GM19372 (cell line): ENCODE measurements around the gene HOXD9.

ENCODE experiments used
- ATAC-seq: cut with Tn5 transposase; IDR thresholded peaks from one replicate; pipeline ENCODE4 v1.9.1; 2021; ENCODE audit warnings: mild to moderate bottlenecking, low read depth, moderate library complexity; ENCODE audit not compliant: unreplicated experiment

HOXD9 gene

GRCh38 chr2:176135035-176135440 lies 12.5 kb downstream of the HOXD9 start:
- ATAC-seq, result no peak

- ATAC-seq, result no peak
Measured at GRCh38 chr2:176136374-176137251, 14.1 kb downstream of the HOXD9 start.

GRCh38 chr2:176137252-176137580 lies 14.7 kb downstream of the HOXD9 start:
- ATAC-seq, result no peak

DNA sequence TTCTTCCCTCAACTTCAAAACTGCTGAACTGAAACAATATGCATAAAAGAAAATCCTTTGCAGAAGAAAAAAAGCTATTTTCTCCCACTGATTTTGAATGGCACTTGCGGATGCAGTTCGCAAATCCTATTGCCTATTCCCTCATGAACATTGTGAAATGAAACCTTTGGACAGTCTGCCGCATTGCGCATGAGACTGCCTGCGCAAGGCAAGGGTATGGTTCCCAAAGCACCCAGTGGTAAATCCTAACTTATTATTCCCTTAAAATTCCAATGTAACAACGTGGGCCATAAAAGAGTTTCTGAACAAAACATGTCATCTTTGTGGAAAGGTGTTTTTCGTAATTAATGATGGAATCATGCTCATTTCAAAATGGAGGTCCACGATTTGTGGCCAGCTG lies 15.4 kb downstream of the HOXD9 start:
- ATAC-seq, result no peak

GRCh38 chr2:176138526-176138922 lies 16.0 kb downstream of the HOXD9 start:
- ATAC-seq, result no peak

- no peak for ATAC-seq
Measured at GRCh38 chr2:176138923-176139660, 16.6 kb downstream of the HOXD9 start.

DNA sequence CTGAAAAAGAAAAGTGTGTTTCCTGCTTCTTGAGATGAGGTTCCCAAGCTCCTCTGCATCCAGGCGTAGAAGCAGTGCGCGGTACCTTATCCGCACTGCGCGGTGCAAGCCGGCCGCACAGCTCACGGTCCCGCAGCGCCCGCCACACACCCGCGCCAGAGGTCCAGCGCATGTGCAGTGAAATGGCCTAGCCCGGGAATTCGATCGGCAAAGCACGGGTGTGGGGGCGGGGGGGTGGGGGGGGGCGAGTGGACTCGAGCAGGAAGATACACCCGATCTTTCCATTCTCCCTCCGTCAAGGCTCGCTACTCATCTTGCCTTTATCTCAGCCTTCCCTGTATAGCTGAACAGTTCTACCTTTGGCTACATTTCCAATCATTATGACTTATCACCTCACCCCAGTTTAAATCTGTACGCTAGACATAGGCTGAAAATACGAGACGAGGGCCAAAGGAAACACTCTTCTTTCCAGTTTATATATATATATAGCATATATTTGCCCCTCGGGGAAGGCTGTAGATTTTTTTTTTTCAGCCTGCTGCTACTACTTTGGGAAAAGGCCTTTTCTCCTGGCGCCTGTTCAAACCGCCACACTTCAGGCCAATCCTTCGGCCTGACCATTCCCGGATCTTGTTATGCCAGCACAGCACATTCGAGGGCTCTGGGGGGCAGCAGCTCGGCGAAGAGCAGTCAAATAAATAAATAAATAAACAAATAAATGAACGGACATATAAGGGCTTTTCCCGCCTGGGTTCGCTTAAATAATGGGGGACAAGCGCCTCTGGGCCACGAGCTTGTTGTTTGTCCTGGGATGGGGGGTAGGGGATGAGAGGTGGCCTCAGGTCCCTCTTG lies 17.4 kb downstream of the HOXD9 start:
- ATAC-seq, result no peak

GRCh38 chr2:176140513-176141317 lies 18.2 kb downstream of the HOXD9 start:
- peak; percentile 95 for ATAC-seq

GRCh38 chr2:176142281-176142680 lies 19.8 kb downstream of the HOXD9 start:
- no peak for ATAC-seq

DNA sequence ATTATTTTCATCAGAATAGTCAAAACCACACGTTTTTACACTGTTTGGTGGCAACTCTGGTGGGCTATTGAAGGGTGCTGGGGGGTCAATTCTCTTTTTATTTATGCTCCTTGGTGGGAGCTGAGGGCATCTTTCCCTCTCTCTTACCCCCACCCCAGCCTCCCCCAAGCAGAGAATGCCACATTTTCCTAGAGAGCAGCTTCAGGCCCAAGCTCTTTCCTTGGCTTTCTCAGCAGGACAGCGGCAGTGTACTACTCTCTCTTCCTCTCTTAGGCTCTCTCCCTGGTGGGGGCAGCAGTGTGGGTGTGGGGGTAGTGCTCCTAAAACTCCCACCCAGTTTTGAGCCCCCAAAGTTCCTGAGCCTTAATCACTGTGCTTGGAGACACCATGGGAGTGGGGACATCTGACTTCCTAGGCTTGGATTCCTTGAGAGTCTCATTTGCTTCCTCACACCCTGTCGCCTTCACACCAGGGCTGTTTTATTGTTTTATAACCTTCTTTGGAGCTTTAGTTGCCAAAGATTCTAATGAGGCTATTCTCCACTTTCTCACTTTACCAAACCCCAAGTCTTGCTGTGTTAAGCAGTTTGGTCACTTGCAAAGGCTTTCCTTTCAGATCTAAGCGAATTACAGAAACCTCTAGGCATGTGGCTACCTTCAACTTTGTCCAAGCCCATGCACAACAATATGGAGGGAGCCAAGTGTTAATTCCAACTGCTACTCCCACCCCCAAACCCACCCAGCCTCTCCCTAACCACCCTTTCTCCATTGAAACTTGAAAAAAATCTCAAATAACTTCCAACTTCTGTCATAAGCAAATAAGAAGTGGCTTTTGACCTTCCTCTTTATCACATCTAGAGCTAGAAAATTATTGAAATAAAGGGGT lies 22.8 kb downstream of the HOXD9 start:
- no peak for ATAC-seq

DNA sequence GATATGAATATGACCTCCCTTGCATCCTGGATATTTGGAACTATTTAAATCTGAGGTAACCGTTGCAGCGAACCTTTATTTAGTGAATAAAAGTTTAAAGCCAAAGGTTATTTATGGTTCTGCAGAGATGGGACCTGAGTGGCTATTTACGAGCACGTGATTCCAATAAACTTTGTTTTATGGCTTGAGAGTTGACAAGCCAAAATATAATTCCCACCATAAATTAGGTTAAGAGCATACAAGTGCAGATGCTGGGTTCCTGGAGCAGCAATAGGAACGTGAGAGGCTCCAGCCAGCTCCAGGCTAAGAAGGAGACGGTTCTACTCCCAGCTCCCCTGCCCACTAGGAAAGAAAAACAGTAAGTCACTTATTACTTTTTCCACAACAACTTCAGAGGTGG lies 23.6 kb downstream of the HOXD9 start:
- no peak for ATAC-seq

DNA sequence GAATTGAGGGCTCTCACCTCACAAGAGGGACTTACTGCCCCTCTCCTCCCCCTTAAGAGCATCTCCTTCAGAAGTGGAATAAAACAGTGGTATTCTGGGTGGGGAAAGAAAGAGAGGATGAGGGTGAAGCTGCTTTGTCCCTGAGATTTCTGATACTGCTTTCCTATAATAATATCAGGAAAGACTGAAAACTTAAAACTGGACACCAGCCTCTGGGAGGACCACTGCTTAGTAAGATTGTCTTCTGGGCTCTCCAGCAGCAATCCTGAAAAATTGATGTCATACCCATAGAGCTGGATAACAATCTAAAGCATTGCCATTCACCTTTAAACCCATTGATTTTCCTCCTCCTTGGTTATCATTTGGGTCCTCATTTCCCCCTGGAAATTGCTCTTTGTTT lies 24.1 kb downstream of the HOXD9 start:
- ATAC-seq, result no peak

DNA sequence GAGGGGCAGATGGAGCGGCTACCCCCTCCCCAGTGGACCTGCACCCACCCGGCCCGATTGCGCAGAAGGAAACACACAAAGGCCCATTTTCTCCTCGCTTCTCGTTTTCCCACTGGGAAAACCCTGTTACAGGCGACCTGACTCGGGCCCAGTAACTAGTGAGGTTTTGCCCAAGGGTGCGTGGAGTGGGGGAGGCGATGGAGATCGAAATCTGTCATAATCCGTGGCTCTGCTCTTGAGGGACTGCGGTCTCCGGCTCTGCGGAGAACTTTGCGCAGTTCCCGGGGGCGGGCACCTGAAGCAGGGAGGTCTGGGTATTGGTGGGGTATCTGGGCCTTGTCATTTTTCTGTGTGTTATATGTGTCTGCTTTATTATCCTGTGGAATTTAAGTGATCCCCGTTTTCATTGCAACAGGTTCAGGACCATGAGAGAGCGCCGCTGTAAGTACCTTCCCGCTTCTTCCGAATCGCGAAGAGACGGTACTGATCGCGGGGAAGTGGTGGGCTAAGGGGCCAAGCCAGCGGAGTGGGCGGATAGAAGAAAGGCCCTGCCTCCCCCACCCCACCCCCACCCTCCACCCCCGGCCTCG lies 24.8 kb downstream of the HOXD9 start:
- ATAC-seq, result no peak

DNA sequence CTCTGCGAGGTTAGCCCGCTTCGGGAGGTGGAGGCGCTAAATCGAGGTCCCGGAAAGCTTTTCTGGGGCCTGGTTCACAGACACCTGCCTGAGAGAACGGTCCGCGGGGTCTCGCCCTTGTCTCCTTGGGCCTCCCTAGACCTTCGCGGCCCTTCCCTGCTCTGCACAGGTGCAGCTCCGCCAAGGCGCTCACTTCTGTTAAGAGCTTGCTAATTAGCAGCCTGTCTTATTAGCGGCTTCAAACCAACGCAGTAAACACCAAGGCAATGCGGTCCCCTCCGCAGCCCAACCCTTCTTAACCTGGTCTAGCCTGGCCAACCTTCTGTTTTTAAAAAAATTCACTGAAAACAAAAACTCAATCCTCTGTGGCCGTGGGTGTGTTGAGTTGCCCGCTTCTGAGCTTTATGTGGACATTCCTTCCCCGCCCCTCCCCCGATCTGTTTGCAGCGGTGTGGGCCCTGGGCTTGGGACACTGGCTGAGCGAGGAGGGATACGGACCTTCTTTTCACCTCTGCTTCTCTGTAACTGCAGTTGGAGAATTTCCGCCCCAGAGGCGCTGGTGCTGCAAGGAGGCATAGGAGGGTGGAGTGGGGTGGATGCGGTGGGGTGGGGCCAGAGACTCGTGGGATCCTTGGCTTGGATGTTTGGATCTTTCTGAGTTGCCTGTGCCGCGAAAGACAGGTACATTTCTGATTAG lies 25.4 kb downstream of the HOXD9 start:
- no peak for ATAC-seq

GRCh38 chr2:176148751-176149421 lies 26.4 kb downstream of the HOXD9 start:
- no peak for ATAC-seq

DNA sequence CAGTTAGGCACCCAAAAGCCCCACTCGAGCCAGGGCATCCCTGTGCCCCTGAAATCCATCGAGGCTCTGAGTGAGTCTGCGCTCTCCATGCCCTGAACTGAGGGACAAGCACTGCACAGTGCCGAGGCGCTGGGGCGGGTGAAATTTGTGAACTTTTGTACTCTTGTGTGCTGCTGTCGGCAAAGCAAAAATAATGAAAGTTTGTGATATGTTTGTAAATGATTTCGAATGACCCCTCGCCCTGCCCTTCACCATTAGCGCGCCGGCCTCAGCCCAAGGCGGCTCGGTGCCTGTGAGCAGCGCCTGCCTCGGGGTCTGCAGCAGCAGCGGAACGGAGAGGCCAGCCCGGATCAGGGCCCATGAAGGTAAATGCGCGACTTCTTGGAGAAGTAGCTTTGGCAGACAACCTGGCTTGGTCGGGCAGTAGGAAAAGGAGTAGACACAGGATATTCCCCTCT lies 27.0 kb downstream of the HOXD9 start:
- no peak for ATAC-seq

DNA sequence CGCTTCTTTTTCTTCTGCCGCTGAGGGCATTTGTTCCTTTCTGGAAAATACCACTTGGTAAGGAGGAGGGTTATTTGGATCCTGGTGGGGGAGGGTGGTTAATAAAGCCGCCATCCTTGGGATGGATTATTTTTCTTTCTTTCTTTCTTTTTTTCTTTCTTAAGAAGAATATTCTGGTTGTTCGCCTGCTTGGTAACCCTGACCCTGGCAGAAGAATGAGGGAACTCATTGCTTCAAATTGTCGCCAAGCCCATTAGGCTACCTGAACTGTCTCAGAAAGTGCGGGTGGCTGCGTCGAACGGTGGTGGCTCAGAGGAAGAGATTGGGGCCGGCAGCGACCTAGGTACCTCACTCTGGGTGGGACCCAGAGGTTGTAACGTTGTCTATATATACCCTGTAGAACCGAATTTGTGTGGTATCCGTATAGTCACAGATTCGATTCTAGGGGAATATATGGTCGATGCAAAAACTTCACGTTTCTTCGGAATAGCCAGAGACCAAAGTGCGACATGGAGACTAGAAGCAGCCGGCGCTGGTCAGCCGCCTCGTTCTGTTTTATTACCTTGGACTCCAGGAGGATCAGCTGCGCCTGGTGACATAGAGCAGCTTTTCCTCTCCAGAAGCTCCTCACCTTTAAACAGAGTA lies 27.5 kb downstream of the HOXD9 start:
- no peak for ATAC-seq
